Myocyte (in vitro differentiated cells): ENCODE measurements around the gene SPATA24. TPM values are rescaled to one million over a fixed set of nuclear protein-coding genes. Genes with fewer than 3 reads are reported as not detected.
A peak's percentile ranks its signal among the peaks of the same experiment; 100 is the strongest.
"Not testable (repeated sequence)": the region's sequence is repeated elsewhere in the genome, so short reads cannot be mapped to it uniquely, and the experiment has no call there.

Experiments
- DNase-seq: peaks from one replicate; pipeline ENCODE4 v3.0.0-alpha.2; 2012; ENCODE audit warnings: low read depth
- polyA plus RNA-seq: library from polyadenylated mRNA; unstranded; fragments of >200 nt; gene quantifications from one replicate; pipeline ENCODE4 v1.2.1, GENCODE V29; 2012; ENCODE audit warnings: missing spikeins
- total RNA-seq: library from RNA; depleted of rRNA; stranded (reverse); fragments of >200 nt; gene quantifications from 2 replicates; pipeline ENCODE4 v1.2.3, GENCODE V29; 2014

The SPATA24 gene
- 11.0 and 16.4 TPM in 2 replicates for total RNA-seq
- 7.4 TPM for polyA plus RNA-seq

DNA sequence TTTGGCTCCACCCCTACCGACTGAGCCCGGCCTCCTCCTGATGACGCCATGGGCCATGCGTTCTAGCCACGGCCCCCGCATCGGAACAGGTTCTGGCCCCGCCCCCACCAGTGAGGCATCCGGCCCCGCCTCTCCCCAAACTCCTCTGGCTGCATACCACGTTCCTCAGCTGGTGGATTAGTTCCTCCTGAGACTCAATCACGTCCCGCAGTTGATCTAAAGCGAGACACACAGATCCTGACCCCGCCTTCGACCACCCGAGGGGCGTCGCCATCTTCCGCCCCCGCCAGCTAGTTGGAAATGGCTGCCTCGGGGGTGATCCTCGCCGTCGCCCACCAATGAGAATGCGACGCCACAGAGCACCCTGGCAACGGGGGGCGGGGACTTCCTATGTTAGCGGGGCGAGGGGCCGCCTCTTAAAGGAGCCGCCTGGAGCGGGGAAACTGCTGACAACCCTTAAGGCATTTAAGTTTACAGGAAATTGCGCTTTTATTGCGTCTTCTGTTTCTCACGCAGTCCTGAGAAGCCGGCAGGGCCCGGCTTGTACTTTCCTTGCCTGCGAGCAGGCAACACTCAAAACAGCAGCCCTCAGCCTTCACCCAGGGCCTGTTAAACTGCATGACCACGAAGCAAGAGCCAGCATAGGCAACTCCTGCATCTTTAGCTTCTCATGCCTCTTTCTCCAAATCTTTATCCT, at the start of gene SPATA24:
TSS of gene SPATA24 (minus strand) at position 303 of the 697 bp plus-strand sequence. CDS start at position 274, 29 bp downstream.
- peak; percentile 98 for DNase-seq

DNA sequence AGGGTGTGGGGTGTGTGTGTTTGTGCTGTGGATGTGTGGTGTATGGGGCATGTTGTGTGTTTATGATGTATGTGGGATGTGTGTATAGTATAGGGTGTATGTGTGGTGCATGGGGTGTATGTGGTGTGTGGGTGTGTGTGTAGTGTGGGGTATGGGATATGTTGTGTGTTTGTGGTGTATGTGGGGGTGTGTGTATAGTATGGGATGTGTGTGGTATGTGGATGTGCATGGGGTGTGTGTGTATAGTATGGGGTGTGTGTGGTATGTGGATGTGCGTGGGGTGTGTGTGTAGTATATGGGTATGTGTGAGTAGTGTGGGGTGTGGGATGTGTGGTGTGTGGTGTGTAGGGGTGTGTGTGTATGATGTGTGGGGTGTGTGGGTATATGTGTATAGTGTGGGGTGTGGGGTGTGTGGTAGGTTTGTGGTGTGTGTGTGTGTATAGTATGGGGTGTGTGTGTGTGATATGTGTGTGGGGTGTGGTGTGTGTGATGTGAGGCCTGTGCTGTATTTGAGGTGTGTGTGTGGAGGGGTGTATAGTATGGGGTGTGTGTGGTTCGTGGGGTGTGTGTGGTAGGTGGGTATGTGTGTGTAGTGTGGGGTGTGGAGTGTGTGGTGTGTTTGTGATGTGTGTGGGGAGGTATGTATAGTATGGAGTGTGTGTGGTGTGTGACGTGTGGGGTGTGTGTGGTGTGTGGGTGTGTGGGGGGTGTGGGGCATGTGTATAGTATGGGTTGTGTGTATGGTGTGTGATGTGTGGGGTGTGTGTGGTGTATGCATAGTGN, 48.2 kb upstream of the SPATA24 start:
- no peak for DNase-seq

GRCh38 chr5:139451176-139451575, 47.3 kb upstream of the SPATA24 start:
- no peak for DNase-seq

DNA sequence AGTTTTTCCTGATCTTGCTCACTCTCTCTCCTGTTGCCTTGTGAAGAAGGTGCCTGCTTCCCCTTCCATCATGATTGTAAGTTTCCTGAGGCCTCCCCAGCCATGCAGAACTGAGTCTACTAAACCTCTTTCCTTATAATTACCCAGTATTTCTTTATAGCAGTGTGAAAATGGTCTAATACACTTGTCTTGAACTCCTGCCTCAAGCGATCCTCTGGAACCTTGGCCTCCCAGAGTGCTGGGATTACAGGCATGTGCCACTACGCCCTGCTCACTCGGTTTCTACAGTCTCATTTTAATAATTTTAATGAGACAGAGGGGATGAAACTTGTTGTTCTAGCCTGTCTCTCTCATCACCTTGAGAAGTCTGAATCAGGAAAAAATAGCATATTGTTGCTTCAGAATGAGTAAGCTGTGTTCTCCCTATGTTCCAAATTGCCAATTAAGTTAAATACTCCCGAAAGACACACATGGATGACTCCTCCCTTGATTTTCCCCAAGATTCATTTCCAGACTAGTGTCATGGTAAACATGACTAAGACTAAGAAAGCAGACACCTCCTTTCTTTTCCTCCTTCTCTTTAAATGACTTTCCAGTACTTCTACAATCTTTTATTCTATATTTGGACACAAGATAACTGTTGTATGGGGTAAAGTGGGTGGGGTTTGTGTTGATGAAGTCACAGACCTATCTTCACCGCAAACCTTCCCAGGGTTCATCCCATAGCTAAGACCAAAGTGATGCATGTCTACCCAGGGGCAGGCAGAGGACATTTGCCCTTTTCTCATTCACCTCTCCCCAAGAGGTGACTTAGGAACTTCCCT, 43.3 kb upstream of the SPATA24 start:
- DNase-seq = no peak

GRCh38 chr5:139445325-139446170, 41.7 kb upstream of the SPATA24 start:
- no peak for DNase-seq

GRCh38 chr5:139443831-139444453, 40.1 kb upstream of the SPATA24 start:
- peak; percentile 94 for DNase-seq

DNA sequence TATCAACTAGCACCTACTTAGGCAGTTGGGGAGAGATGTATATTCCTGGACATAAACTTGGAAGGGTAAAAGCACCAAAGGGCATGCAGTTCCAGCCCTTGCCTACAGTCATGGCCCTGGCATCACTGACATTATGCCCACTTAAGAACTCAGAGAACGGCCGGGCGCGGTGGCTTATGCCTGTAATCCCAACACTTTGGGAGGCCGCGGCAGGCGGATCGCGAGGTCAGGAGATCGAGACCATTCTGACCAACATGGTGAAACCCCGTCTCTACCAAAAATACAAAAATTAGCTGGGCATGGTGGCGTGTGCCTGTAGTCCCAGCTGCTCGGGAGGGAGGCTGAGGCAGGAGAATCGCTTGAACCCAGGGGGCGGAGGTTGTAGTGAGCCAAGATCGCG, 36.5 kb upstream of the SPATA24 start:
- not testable (repeated sequence) for DNase-seq

DNA sequence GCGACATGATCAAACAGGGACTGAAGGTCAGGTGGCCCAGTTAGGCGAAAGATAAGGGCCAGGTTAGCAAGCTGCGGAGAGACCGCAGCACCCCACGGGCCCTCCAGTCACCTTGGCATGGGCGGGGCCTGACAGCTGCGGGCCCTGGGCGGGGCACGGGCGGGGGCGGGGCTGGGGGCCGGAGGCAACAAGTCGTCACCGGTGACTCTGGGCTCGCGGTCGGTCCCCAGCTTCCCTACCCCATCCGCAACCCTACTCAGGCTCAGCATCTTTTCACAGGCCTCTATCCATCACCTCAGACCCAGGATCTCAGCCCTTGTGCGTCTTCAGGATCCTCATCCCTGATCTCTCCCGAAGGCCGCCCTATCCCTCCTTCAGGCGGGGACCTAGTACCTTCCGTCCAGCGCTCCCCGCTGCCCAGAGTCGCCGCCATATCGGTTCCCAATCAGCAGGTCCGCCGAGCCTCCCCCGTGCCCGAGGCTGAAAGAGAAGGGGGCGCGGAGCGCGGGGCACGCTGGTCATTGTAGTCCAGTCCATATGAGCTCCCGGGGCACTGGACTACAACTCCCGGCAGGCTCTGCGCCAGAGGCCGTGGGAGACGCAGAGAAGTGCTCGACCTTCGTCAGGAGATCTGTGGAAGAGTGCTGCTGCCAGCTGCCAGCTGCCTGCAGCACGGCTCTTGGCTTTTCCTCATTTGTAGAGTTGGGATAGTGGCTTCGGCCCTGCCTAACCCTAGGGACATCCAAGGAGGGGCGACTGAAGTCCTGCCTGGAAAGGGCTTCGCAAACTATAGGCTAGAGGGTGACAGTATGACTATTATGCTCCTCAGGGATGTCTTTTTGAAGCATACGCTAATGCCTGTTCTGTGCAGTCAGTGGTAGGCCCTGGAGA, 35.4 kb upstream of the SPATA24 start, which contains the start of gene DNAJC18:
TSS of gene DNAJC18 (minus strand) at position 513 of the 891 bp plus-strand sequence. CDS start at position 433, 80 bp downstream.
- DNase-seq = peak; percentile 96

DNA sequence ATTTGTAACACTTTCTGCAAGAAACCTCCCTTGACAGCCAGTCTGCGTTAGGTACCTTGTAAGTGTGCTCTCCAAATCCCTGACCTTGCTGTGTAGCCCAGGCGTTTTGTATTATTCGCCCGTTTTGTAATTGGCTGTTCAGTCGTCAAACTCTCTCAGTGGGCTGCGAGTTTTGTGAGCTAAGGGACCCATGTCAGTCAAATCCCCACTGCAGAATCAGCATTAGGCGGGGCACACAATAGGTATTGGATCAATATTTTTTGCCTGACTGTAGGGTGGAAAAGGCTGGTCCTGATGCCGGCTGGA, 34.8 kb upstream of the SPATA24 start:
- no peak for DNase-seq

GRCh38 chr5:139435676-139436075, 31.8 kb upstream of the SPATA24 start:
- no peak for DNase-seq

GRCh38 chr5:139431706-139432105, 27.8 kb upstream of the SPATA24 start:
- DNase-seq = no peak

- no peak for DNase-seq
Measured at GRCh38 chr5:139430015-139430414, 26.1 kb upstream of the SPATA24 start.

GRCh38 chr5:139426203-139426885, 22.5 kb upstream of the SPATA24 start:
- DNase-seq = peak; percentile 87

DNA sequence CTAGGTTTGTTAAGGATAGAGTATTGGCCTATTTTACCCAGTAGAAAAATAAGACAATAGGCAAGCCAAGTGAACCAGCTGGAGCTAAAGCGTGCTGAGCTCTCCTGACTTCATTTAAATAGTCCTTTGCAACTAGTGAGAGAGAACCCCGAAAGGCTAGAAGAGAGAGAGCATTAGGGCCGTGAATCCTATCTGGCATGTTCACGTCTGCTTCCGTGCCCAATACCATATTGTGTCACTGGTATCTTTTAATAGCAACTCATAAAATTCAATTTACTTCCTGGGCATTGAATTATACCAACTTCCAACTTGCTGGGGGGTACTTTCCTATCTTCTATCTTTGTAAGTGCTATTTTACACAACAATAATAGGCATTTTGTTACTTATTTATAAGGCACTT, 21.6 kb upstream of the SPATA24 start:
- no peak for DNase-seq

- DNase-seq = peak; percentile 82
Measured at GRCh38 chr5:139422307-139422893, 18.5 kb upstream of the SPATA24 start.

DNA sequence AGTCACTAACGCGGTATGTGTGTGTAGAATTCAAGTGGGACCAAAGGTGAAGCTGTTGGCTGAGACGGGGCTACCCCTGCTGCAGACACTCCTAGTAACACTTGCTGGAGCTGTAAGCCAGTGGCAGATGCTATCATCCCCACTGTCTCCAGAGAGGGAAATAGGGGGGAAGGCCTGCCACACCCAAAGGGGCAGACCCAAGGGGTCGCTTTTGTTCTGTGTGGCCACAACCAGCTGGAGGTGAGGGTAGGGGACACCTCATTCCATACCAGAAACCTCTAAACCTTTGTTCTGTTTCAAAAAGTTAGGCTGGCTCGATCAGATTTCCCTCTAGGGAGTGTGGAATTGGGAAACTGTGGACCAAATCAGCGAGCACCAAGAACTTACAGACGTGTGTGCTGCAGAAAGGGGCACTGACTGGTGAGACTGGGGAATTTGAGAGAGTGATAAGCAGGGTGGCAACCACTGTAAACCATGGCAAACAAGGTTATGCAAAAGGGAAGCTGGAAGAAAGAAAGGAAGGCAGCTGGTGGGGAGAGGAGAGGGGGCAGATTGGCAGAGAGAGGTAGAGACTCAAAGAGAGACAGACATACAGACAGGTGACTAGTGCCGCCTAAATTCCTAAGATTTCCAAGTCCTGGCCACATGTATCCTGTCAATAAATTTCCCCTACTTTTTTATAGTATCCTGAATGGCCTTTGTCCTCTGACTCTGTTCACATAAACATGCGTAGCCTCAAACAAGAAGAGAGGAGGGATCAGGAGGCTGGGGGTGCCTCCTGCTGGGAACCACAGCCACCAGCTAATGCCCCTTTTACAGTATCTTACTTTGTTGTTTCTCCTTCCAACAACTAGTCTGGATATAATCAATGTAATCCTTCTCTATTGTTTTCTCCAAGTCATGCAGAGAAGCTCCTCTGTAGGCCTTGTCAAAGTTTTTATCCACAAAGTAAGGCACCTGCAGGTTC, 15.6 kb upstream of the SPATA24 start:
- DNase-seq = no peak

GRCh38 chr5:139418793-139419192, 14.9 kb upstream of the SPATA24 start:
- DNase-seq = peak; percentile 51
